Measurements from ENCODE around the gene OSBPL7. TPM values are rescaled to one million over a fixed set of nuclear protein-coding genes. Genes with fewer than 3 reads are reported as not detected.

Gene OSBPL7
- total RNA-seq, 1 experiment from 2014 or later, result 13.0 TPM

- no peaks in the 10 kb centered on the region for H3K27me3 ChIP-seq (ENCODE audit: insufficient read depth, low read length)
- no peak overlapping the region for H4K5ac ChIP-seq (ENCODE audit: insufficient read length, low read depth, low read length)
- H3K18ac ChIP-seq (ENCODE audit: insufficient read length, low read depth, low read length), result no peak overlapping the region
- H2BK15ac ChIP-seq (ENCODE audit: low read depth, low read length), result no peak overlapping the region
- no peak overlapping the region for H3K9ac ChIP-seq (ENCODE audit: extremely low read depth, insufficient read length, low read length)
- H3K36me3 Mint-ChIP-seq (ENCODE audit: insufficient read depth in 1 of 3, low read depth in 3 of 3), result peaks cover 2 to 21% (median 10%) of the 10 kb centered on the region in 3 experiments; a peak in 5 of 7 replicates
- no peak overlapping the region for H2BK20ac ChIP-seq (ENCODE audit: low read depth, low read length, poor library complexity, severe bottlenecking)
- H3K4me1 ChIP-seq (ENCODE audit: insufficient read depth, low read length), result no peaks in the 10 kb centered on the region
- H3K9me3 ChIP-seq (ENCODE audit: control insufficient read depth, low read depth, low read length), result no peaks in the 10 kb centered on the region
- no peak overlapping the region for H3K56ac ChIP-seq (ENCODE audit: insufficient read length, low read depth, low read length)
- no peak overlapping the region for H4K91ac ChIP-seq (ENCODE audit: insufficient read length, low read depth, low read length)
- H3K27ac ChIP-seq (ENCODE audit: insufficient read length, low read depth, low read length), result no peak overlapping the region
- H3K79me2 ChIP-seq (ENCODE audit: insufficient read depth, low read length), result no peaks in the 10 kb centered on the region; the same call in 1 of the 2 replicates
- no peaks in the 10 kb centered on the region for H4K20me1 ChIP-seq (ENCODE audit: control insufficient read depth, insufficient read depth, insufficient read length)
- no peak overlapping the region for H2BK5ac ChIP-seq (ENCODE audit: insufficient read length, low read length)
- H3K27ac Mint-ChIP-seq, result no peak overlapping the region
- H3K23me2 ChIP-seq (ENCODE audit: insufficient read length, low read depth, low read length, poor library complexity, severe bottlenecking), result peaks cover 7% of the 10 kb centered on the region
- no peaks in the 10 kb centered on the region for H3K9me3 Mint-ChIP-seq
- no peak overlapping the region for H3K4me3 Mint-ChIP-seq
- no peak overlapping the region; the same call in 1 of the 2 replicates for H3K14ac ChIP-seq (ENCODE audit: insufficient read depth, low read length)
- H3K4me1 Mint-ChIP-seq, result peaks cover 12 to 19% of the 10 kb centered on the region in 2 experiments
- H3K79me1 ChIP-seq (ENCODE audit: insufficient read depth, low read depth, low read length, poor library complexity, severe bottlenecking), result no peaks in the 10 kb centered on the region
- no peak overlapping the region for H2BK12ac ChIP-seq (ENCODE audit: insufficient read length, low read depth, low read length)
- no peak overlapping the region for H2AFZ ChIP-seq (ENCODE audit: low read length)
- H2BK120ac ChIP-seq (ENCODE audit: low read depth, low read length, poor library complexity, severe bottlenecking), result no peak overlapping the region
- no peak overlapping the region for H4K8ac ChIP-seq (replicated peaks; ENCODE audit: insufficient read length, low read depth, low read length)
- no peak overlapping the region for H3K23ac ChIP-seq (ENCODE audit: insufficient read length, low read depth, low read length)
- H3T11ph ChIP-seq (ENCODE audit: low read length), result no peak overlapping the region
- no peaks in the 10 kb centered on the region for H3K27me3 Mint-ChIP-seq (ENCODE audit: low read depth)
- no peak overlapping the region for H3K4ac ChIP-seq (ENCODE audit: low read depth, low read length)
- no CpG with 5 or more reads among the region's 10 CpGs for WGBS (ENCODE audit: extremely low coverage, insufficient read length, low lambda C conversion rate)
- TF ChIP-seq, protein P1, sequence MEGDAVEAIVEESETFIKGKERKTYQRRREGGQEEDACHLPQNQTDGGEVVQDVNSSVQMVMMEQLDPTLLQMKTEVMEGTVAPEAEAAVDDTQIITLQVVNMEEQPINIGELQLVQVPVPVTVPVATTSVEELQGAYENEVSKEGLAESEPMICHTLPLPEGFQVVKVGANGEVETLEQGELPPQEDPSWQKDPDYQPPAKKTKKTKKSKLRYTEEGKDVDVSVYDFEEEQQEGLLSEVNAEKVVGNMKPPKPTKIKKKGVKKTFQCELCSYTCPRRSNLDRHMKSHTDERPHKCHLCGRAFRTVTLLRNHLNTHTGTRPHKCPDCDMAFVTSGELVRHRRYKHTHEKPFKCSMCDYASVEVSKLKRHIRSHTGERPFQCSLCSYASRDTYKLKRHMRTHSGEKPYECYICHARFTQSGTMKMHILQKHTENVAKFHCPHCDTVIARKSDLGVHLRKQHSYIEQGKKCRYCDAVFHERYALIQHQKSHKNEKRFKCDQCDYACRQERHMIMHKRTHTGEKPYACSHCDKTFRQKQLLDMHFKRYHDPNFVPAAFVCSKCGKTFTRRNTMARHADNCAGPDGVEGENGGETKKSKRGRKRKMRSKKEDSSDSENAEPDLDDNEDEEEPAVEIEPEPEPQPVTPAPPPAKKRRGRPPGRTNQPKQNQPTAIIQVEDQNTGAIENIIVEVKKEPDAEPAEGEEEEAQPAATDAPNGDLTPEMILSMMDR (conservative IDR thresholded peaks at IDR 0.05), result no peak
- DNase-seq, result no peak
- no peak overlapping the region for H2AK5ac ChIP-seq (ENCODE audit: insufficient read length, low read length)
- no peak overlapping the region for H3K4me2 ChIP-seq (ENCODE audit: insufficient read depth, insufficient read length, low read length)
Measured at GRCh38 chr17:47819475-47819874, 2.1 kb downstream of the OSBPL7 start.

Measured in H9 (cell line).